DND-41 (cell line): ENCODE data around the gene PCA3.

ENCODE experiments used
- ATAC-seq: fragments of 200-7000 bp; cut with Tn5 transposase; 3 replicates; pipeline ENCODE4 v1.9.1; 2021; ENCODE audit warnings: low read depth; ENCODE audit not compliant: insufficient read depth
- DNase-seq: peaks from one replicate; pipeline ENCODE4 v3.0.0-alpha.2; 2020
- H2AFZ ChIP-seq: 2 replicates; pipeline ENCODE4 v1.6.0; 2012; ENCODE audit warnings: low read depth, low read length
- H3K27ac ChIP-seq: 2 replicates; pipeline ENCODE4 v1.5.1; 2012; ENCODE audit warnings: low read length, inconsistent platforms
- H3K27me3 ChIP-seq: fragments of 200-600 bp; sonication (generic); 2 replicates; pipeline ENCODE4 v1.6.0; 2012; ENCODE audit warnings: low read length, mild to moderate bottlenecking, inconsistent platforms; ENCODE audit not compliant: insufficient read depth, poor library complexity
- H3K36me3 ChIP-seq: 2 replicates; pipeline ENCODE4 v1.5.1; 2012; ENCODE audit warnings: low read length, inconsistent platforms; ENCODE audit not compliant: insufficient read depth
- H3K4me1 ChIP-seq: 2 replicates; pipeline ENCODE4 v1.5.1; 2012; ENCODE audit warnings: mild to moderate bottlenecking, low read length; ENCODE audit not compliant: insufficient read depth
- H3K4me2 ChIP-seq: 2 replicates; pipeline ENCODE4 v1.6.0; 2012; ENCODE audit warnings: mild to moderate bottlenecking, moderate library complexity, low read length, inconsistent platforms; ENCODE audit not compliant: insufficient read depth
- H3K4me3 ChIP-seq, 2 experiments: fragments of 200-600 bp in 1 of 2; shearing (Covaris generic) in 1 of 2; 2 replicates each; pipeline ENCODE4 v1.5.1; 2012 to 2016; ENCODE audit warnings: inconsistent platforms in 2 of 2, low read length in 2 of 2, mild to moderate bottlenecking in 2 of 2, low read depth in 1 of 2, moderate library complexity in 1 of 2
- H3K79me2 ChIP-seq: 2 replicates; pipeline ENCODE4 v1.6.0; 2012; ENCODE audit warnings: low read length, inconsistent platforms; ENCODE audit not compliant: insufficient read depth
- H3K9ac ChIP-seq: 2 replicates; pipeline ENCODE4 v1.6.0; 2012; ENCODE audit warnings: low read depth, mild to moderate bottlenecking, inconsistent platforms, low read length, moderate library complexity
- H3K9me3 ChIP-seq: 2 replicates; pipeline ENCODE4 v1.5.1; 2012; ENCODE audit warnings: low read length, moderate library complexity, mild to moderate bottlenecking, inconsistent platforms; ENCODE audit not compliant: insufficient read depth, severe bottlenecking
- H4K20me1 ChIP-seq: 2 replicates; pipeline ENCODE4 v1.6.0; 2012; ENCODE audit warnings: low read length; ENCODE audit not compliant: insufficient read depth
- EZH2 ChIP-seq: IDR thresholded peaks from 3 replicates; pipeline ENCODE4 v1.6.1; 2012; ENCODE audit warnings: borderline replicate concordance, low read depth, mild to moderate bottlenecking, moderate library complexity, low read length, inconsistent platforms; ENCODE audit not compliant: severe bottlenecking
- TF ChIP-seq, protein P1 (sequence below): IDR thresholded peaks from 2 replicates; pipeline ENCODE4 v1.5.1; 2012; ENCODE audit warnings: borderline replicate concordance, low read length, moderate library complexity, mild to moderate bottlenecking; ENCODE audit not compliant: poor library complexity, severe bottlenecking; ENCODE audit errors: extremely low read depth

The PCA3 gene

DNA sequence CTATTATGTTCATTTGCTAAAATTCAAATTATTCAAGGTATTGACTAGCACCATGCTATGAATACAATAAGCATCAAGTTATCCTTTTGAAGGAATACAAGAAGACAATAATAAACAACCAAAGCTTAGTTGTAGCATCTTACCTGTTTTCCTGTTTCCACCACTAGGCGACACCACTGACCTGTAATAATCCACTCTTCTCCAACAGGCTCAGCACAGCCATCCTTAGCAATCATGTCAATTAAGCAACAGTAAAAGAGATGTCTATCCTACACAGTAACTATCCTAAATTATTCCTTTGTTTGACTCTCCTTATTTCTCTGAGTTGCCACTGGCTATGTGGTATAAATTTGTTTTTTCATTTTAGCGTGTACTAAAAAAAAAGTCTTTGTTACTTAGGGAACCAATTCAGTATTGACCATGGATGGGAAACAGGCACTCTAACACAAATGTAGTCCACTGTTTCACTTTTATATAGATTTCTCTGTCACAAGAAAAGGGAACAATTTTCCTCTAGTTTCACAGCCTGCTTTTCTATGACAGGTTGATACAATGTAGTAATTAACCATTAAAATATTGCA, 46.2 kb downstream of the PCA3 start:
- H3K79me2 ChIP-seq, result no peaks in the 10 kb centered on the region
- H3K9ac ChIP-seq, result no peak overlapping the region
- no peak overlapping the region for H3K27ac ChIP-seq
- H2AFZ ChIP-seq, result no peak overlapping the region
- H3K9me3 ChIP-seq, result no peaks in the 10 kb centered on the region
- H3K36me3 ChIP-seq, result no peaks in the 10 kb centered on the region
- ATAC-seq (peak; percentile 66; the same call in 2 of the 3 replicates), DNase-seq (peak; percentile 28)
- H4K20me1 ChIP-seq, result no peaks in the 10 kb centered on the region
- no peak overlapping the region for H3K4me2 ChIP-seq
- TF ChIP-seq, protein P1, sequence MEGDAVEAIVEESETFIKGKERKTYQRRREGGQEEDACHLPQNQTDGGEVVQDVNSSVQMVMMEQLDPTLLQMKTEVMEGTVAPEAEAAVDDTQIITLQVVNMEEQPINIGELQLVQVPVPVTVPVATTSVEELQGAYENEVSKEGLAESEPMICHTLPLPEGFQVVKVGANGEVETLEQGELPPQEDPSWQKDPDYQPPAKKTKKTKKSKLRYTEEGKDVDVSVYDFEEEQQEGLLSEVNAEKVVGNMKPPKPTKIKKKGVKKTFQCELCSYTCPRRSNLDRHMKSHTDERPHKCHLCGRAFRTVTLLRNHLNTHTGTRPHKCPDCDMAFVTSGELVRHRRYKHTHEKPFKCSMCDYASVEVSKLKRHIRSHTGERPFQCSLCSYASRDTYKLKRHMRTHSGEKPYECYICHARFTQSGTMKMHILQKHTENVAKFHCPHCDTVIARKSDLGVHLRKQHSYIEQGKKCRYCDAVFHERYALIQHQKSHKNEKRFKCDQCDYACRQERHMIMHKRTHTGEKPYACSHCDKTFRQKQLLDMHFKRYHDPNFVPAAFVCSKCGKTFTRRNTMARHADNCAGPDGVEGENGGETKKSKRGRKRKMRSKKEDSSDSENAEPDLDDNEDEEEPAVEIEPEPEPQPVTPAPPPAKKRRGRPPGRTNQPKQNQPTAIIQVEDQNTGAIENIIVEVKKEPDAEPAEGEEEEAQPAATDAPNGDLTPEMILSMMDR, result peak; percentile 71
- no peak for TF ChIP-seq EZH2
- peaks cover 2% of the 10 kb centered on the region for H3K27me3 ChIP-seq
- H3K4me1 ChIP-seq, result no peaks in the 10 kb centered on the region
- H3K4me3 ChIP-seq, result no peak overlapping the region

DNA sequence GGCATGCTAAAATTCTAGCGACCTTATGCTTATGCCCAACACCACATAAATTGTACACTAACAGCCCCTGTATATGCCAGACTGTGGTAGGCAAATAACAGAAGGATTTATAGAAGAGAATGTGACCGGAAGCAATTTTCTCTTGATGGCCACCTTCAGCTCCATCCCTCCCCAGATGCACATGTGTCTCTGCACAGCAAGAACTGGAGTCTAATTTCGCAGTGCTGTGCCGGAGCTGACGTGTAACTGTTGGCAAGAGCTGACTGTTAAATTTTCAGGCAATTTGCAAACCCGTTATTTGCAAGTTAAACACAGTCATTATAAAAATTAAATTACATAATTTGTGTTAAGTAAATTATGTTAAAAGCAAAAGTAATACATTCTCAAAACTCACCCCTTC, 48.4 kb downstream of the PCA3 start:
- H3K4me3 ChIP-seq, result no peak overlapping the region
- H3K4me1 ChIP-seq, result no peaks in the 10 kb centered on the region
- TF ChIP-seq EZH2, result no peak
- TF ChIP-seq, protein P1, result no peak
- H4K20me1 ChIP-seq, result no peaks in the 10 kb centered on the region
- ATAC-seq (no peak), DNase-seq (no peak)
- H3K27me3 ChIP-seq, result peaks cover 2% of the 10 kb centered on the region
- H3K36me3 ChIP-seq, result no peaks in the 10 kb centered on the region
- H3K9me3 ChIP-seq, result no peaks in the 10 kb centered on the region
- no peak overlapping the region for H3K9ac ChIP-seq
- no peaks in the 10 kb centered on the region for H3K79me2 ChIP-seq
- no peak overlapping the region for H2AFZ ChIP-seq
- no peak overlapping the region for H3K27ac ChIP-seq
- no peak overlapping the region for H3K4me2 ChIP-seq

DNA sequence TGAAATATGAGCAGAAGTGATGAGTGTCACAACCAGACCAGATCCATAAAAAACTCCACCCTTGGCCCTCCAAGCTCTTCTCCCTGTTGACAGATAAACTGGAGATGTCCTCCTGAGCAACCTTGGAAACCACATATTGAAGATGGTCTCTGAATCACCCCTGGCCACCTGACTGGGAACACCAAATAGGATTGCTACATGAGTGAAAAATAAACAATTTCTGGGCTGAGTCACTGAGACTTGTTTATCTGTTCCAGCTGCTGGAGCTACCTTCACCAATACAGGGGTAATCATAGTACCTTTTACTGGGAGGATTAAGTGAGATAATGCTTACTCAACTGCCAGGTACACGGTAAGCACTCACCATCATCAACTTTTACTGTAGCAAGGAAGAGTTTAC, 53.3 kb downstream of the PCA3 start:
- no peak for TF ChIP-seq EZH2
- TF ChIP-seq, protein P1, result no peak

More for the DNA sequence above, 53.3 kb downstream of the PCA3 start:
- H3K79me2 ChIP-seq, result no peaks in the 10 kb centered on the region
- no peak for ATAC-seq
- H3K4me3 ChIP-seq, result no peak overlapping the region
- no peak overlapping the region for H3K4me2 ChIP-seq
- H3K4me1 ChIP-seq, result no peaks in the 10 kb centered on the region
- no peaks in the 10 kb centered on the region for H3K36me3 ChIP-seq
- no peaks in the 10 kb centered on the region for H4K20me1 ChIP-seq
- no peak overlapping the region for H3K9ac ChIP-seq
- peaks cover 2% of the 10 kb centered on the region for H3K27me3 ChIP-seq
- no peak overlapping the region for H2AFZ ChIP-seq
- DNase-seq, result no peak
- H3K27ac ChIP-seq, result no peak overlapping the region
- H3K9me3 ChIP-seq, result no peaks in the 10 kb centered on the region
